Endothelial cell of umbilical vein (primary cell): Measurements from ENCODE around the gene CNTNAP2. TPM values are rescaled to one million over a fixed set of nuclear protein-coding genes. Genes with fewer than 3 reads are reported as not detected.

ENCODE experiments used
- BruUV-seq: library from RNA; stranded (reverse); fragments of 400-500 nt; replicated peaks from 2 replicates; lab custom pipeline; 2021; lab: Mats Ljungman, UMichigan
- CTCF ChIA-PET: fragments of 300-600, 350-600 bp; sonication (Branson Sonifier 250); formaldehyde crosslinking; loops from one replicate; lab custom pipeline; 2021; ENCODE audit warnings: antibody characterized with exemption, inconsistent platforms; lab: Charles Lee
- POLR2A ChIA-PET: fragments of 300-600, 350-600 bp; sonication (Branson Sonifier 250); formaldehyde crosslinking; loops from one replicate; lab custom pipeline; 2021; ENCODE audit warnings: antibody characterized with exemption, inconsistent platforms; lab: Charles Lee
- DNase-seq: peaks from one replicate; pipeline ENCODE4 v3.0.0-alpha.2; 2011; ENCODE audit warnings: low read depth, low spot score
- FAIRE-seq: peaks from 2 replicates; lab custom pipeline; 2011; peaks lifted over from hg19 to GRCh38; lab: Jason Lieb, UNC
- H2AFZ ChIP-seq: 2 replicates; pipeline ENCODE4 v1.6.0; 2012; ENCODE audit warnings: low read depth, low read length, control low read depth, inconsistent platforms
- H3K27ac ChIP-seq: 2 replicates; pipeline ENCODE4 v1.5.1; 2011; ENCODE audit warnings: low read depth, mild to moderate bottlenecking, control low read depth, low read length, moderate library complexity; ENCODE audit not compliant: insufficient read depth
- H3K27me3 ChIP-seq, 2 experiments: 2 replicates each; pipeline versions ENCODE4 v1.6.0 to v1.6.1; 2011; ENCODE audit warnings: low read length in 2 of 2, mixed read lengths in 1 of 2; ENCODE audit not compliant: control insufficient read depth in 2 of 2, insufficient read depth in 2 of 2
- H3K36me3 ChIP-seq, 2 experiments: 2 replicates in 1 of 2; 3 replicates in 1 of 2; pipeline ENCODE4 v1.5.1; 2011; ENCODE audit warnings: low read length in 2 of 2, mild to moderate bottlenecking in 1 of 2, moderate library complexity in 1 of 2; ENCODE audit not compliant: control insufficient read depth in 2 of 2, insufficient read depth in 2 of 2; ENCODE audit errors: extremely low read depth in 1 of 2
- H3K4me1 ChIP-seq: 3 replicates; pipeline ENCODE4 v1.5.1; 2011; ENCODE audit warnings: mild to moderate bottlenecking, low read length; ENCODE audit not compliant: control insufficient read depth, insufficient read depth; ENCODE audit errors: extremely low read depth
- H3K4me2 ChIP-seq: 2 replicates; pipeline ENCODE4 v1.6.1; 2011; ENCODE audit warnings: low read length, control low read depth, mixed read lengths; ENCODE audit not compliant: insufficient read depth
- H3K4me3 ChIP-seq, 3 experiments: fragments of 200-600 bp in 1 of 3; sonication (generic), shearing (Covaris generic) in 1 of 3; replicated peaks in 1 of 3; 2 replicates each; pipeline ENCODE4 v1.5.1; 2011 to 2016; ENCODE audit warnings: control low read depth in 3 of 3, low read length in 3 of 3, mild to moderate bottlenecking in 2 of 3, inconsistent platforms in 1 of 3, low read depth in 1 of 3, moderate library complexity in 1 of 3; ENCODE audit not compliant: insufficient read depth in 1 of 3
- H3K79me2 ChIP-seq: 2 replicates; pipeline ENCODE4 v1.6.0; 2012; ENCODE audit warnings: low read length, inconsistent platforms; ENCODE audit not compliant: control insufficient read depth, insufficient read depth
- H3K9ac ChIP-seq: replicated peaks from 2 replicates; pipeline ENCODE3; 2011; ENCODE audit warnings: low read length, control low read depth; ENCODE audit not compliant: insufficient read depth; ENCODE audit errors: extremely low read depth
- H3K9me1 ChIP-seq: replicated peaks from 3 replicates; pipeline ENCODE4 v1.6.0; 2011; ENCODE audit warnings: mild to moderate bottlenecking, low read length; ENCODE audit not compliant: control insufficient read depth, insufficient read depth; ENCODE audit errors: extremely low read depth
- H3K9me3 ChIP-seq: replicated peaks from 2 replicates; pipeline ENCODE4 v1.5.1; 2012; ENCODE audit warnings: low read length, inconsistent platforms; ENCODE audit not compliant: control insufficient read depth, insufficient read depth
- H4K20me1 ChIP-seq: replicated peaks from 2 replicates; pipeline ENCODE3; 2011; ENCODE audit warnings: mild to moderate bottlenecking, low read length; ENCODE audit not compliant: control insufficient read depth, insufficient read depth; ENCODE audit errors: extremely low read depth
- CTCF ChIP-seq, 2 donors: IDR thresholded peaks; 1 replicate in 1 of 2; 2 replicates in 1 of 2; pipeline ENCODE4 v1.5.1; 2011; ENCODE audit warnings: low read length in 2 of 2, mild to moderate bottlenecking in 2 of 2, moderate library complexity in 2 of 2, control low read depth in 1 of 2, inconsistent platforms in 1 of 2, low read depth in 1 of 2; ENCODE audit not compliant: insufficient read depth in 1 of 2; ENCODE audit errors: extremely low read depth in 1 of 2
- EZH2 ChIP-seq: IDR thresholded peaks from 2 replicates; pipeline ENCODE4 v1.6.1; 2012; ENCODE audit warnings: borderline replicate concordance, low read depth, mild to moderate bottlenecking, moderate library complexity, low read length, inconsistent platforms; ENCODE audit not compliant: severe bottlenecking
- FOS ChIP-seq: IDR thresholded peaks from 2 replicates; pipeline ENCODE4 v1.6.1; 2011; ENCODE audit warnings: mild to moderate bottlenecking, low read length, moderate library complexity, borderline replicate concordance; ENCODE audit not compliant: insufficient read depth
- GATA2 ChIP-seq: IDR thresholded peaks from 2 replicates; pipeline ENCODE4 v1.7.0; 2011; ENCODE audit warnings: low read depth, mild to moderate bottlenecking, moderate library complexity, mixed read lengths, low read length; ENCODE audit not compliant: insufficient read length, insufficient read depth
- JUN ChIP-seq: IDR thresholded peaks from 2 replicates; pipeline ENCODE4 v1.6.1; 2011; ENCODE audit warnings: borderline replicate concordance, low read depth; ENCODE audit not compliant: insufficient read length, insufficient read depth
- MAX ChIP-seq: IDR thresholded peaks from 2 replicates; pipeline ENCODE4 v1.6.1; 2011; ENCODE audit not compliant: insufficient read depth, insufficient read length
- POLR2A ChIP-seq: IDR thresholded peaks from 2 replicates; pipeline ENCODE4 v1.6.1; 2012; ENCODE audit warnings: low read depth, mild to moderate bottlenecking, control low read depth, low read length
- dilution Hi-C: fragments of 300-500 bp; cut with MboI; formaldehyde crosslinking; loops from one replicate; pipeline ENCODE4 v1.15.0; 2019; ENCODE audit warnings: low sequenced_read_pairs; ENCODE audit not compliant: extremely low pct_ligation_motif_present
- intact Hi-C: fragments of 100-400 bp; cut with micrococcal nuclease; formaldehyde crosslinking; loops from one replicate; pipeline ENCODE4 v1.10.0; 2022
- polyA plus RNA-seq, 4 experiments: library from polyadenylated mRNA; depleted of rRNA in 3 of 4; stranded (reverse) in 3 of 4; unstranded in 1 of 4; fragments of >200 nt; gene quantifications; 2 replicates each; pipeline versions ENCODE4 v1.2.1 to v1.2.3, GENCODE V29; 2011 to 2012; ENCODE audit warnings: missing spikeins in 1 of 4
- total RNA-seq: library from RNA; stranded (reverse); gene quantifications from 2 replicates; pipeline ENCODE4 v1.2.3, GENCODE V29; 2021

CNTNAP2 gene
- total and polyA plus RNA-seq, 2 donors (not counting 3 experiments of a cell fraction or from before 2014, with no cell fraction given) = not detected

GRCh38 chr7:148270576-148270975 lies 2154.0 kb downstream of the CNTNAP2 start:
- Histone ChIP-seq H4K20me1 (no peaks in the 10 kb centered on the region), H3K27me3 (no peaks in the 10 kb centered on the region), H3K9me3 (no peaks in the 10 kb centered on the region), H3K36me3 (no peaks in the 10 kb centered on the region), H3K4me3 (no peak overlapping the region), H3K79me2 (no peaks in the 10 kb centered on the region), H3K9ac (no peak overlapping the region), H3K4me2 (no peak overlapping the region), H2AFZ (no peak overlapping the region), H3K27ac (no peak overlapping the region), H3K9me1 (no peaks in the 10 kb centered on the region), H3K4me1 (no peaks in the 10 kb centered on the region)
- BruUV-seq = no TSS peak
- intact Hi-C loops = no loop called here
- no peak for FAIRE-seq
- ChIA-PET CTCF (no interaction called here), POLR2A (no interaction called here)
- dilution Hi-C loops = no loop called here
- TF ChIP-seq MAX = no peak
- no peak for TF ChIP-seq FOS
- no peak for TF ChIP-seq POLR2A
- TF ChIP-seq EZH2 = no peak
- TF ChIP-seq JUN = no peak
- TF ChIP-seq GATA2 = no peak
- no peak for TF ChIP-seq CTCF (IDR thresholded peaks at IDR 0.05; ENCODE audit: extremely low read depth in 1 of 2, insufficient read depth in 1 of 2, low read depth in 1 of 2, low read length in 2 of 2)
- no peak for DNase-seq
